K562 (cell line): ENCODE measurements around the gene MEP1B.

Source experiments
- FOS ChIP-seq: IDR thresholded peaks from 3 replicates; pipeline ENCODE4 v1.6.1; 2011; ENCODE audit not compliant: insufficient read length; ENCODE audit errors: extremely low read depth
- KDM1A ChIP-seq, 2 experiments: fragments of 450-650 bp; IDR thresholded peaks; 2 replicates each; pipeline ENCODE4 v1.6.1; 2016; ENCODE audit warnings: mild to moderate bottlenecking in 2 of 2
- KLF10 ChIP-seq: fragments of 250-450 bp; sonication (Bioruptor Pico); IDR thresholded peaks from 2 replicates; pipeline ENCODE4 v1.6.1; 2021; ENCODE audit warnings: matching md5 sums
- POLR2AphosphoS5 ChIP-seq: IDR thresholded peaks from 2 replicates; pipeline ENCODE4 v1.6.1; 2011; ENCODE audit warnings: mild to moderate bottlenecking, low read depth, low read length, moderate library complexity; ENCODE audit not compliant: control insufficient read depth, insufficient read depth
- RFX5 ChIP-seq: IDR thresholded peaks from 2 replicates; pipeline ENCODE4 v1.6.1; 2011; ENCODE audit warnings: low read depth, mild to moderate bottlenecking, improper control_type of control experiment, low read length
- TAF1 ChIP-seq: IDR thresholded peaks from 2 replicates; pipeline ENCODE4 v1.6.1; 2011; ENCODE audit warnings: mild to moderate bottlenecking, low read length, moderate library complexity; ENCODE audit not compliant: insufficient read depth, control insufficient read depth, severe bottlenecking; ENCODE audit errors: extremely low read depth
- TEAD4 ChIP-seq, 2 experiments: sonication (generic) in 1 of 2; formaldehyde crosslinking in 1 of 2; IDR thresholded peaks; 2 replicates each; pipeline versions ENCODE4 v1.6.1 to v1.8.0; 2012 to 2022; ENCODE audit warnings: borderline replicate concordance in 1 of 2, inconsistent platforms in 1 of 2, low read length in 1 of 2, mild to moderate bottlenecking in 1 of 2, missing genetic modification reagents in 1 of 2
- ZNF143 ChIP-seq: sonication (generic); formaldehyde crosslinking; IDR thresholded peaks from 2 replicates; pipeline ENCODE4 v1.9.0; 2022; ENCODE audit warnings: mild to moderate bottlenecking, missing genetic modification reagents
- ZNF175 ChIP-seq: fragments of 200-800 bp; sonication (Bioruptor generic); IDR thresholded peaks from 2 replicates; pipeline ENCODE4 v1.6.1; 2016; ENCODE audit warnings: low read depth, mild to moderate bottlenecking, missing genetic modification characterization, missing compliant biosample characterization
- TF ChIP-seq, protein P1 (sequence below), 3 experiments: IDR thresholded peaks in 2 of 3; conservative IDR thresholded peaks in 1 of 3; 2 replicates each; pipeline ENCODE4 v1.5.1; 2011 to 2012; ENCODE audit warnings: low read length in 3 of 3, mild to moderate bottlenecking in 3 of 3, control low read depth in 2 of 3, improper control_type of control experiment in 1 of 3, inconsistent platforms in 1 of 3, low read depth in 1 of 3, mixed read lengths in 1 of 3, moderate library complexity in 1 of 3; ENCODE audit not compliant: insufficient read depth in 2 of 3
- TF ChIP-seq, protein P2 (sequence below), 2 experiments: fragments of 450-650 bp; formaldehyde crosslinking in 1 of 2; IDR thresholded peaks; 2 replicates each; pipeline versions ENCODE4 v1.4.0 to v1.6.1; 2014 to 2020; ENCODE audit warnings: mild to moderate bottlenecking in 2 of 2, borderline replicate concordance in 1 of 2, low read depth in 1 of 2
- TF ChIP-seq, protein P3 (sequence below): fragments of 250-450 bp; sonication (Bioruptor Pico); IDR thresholded peaks from 2 replicates; pipeline ENCODE4 v1.8.0; 2021; ENCODE audit warnings: borderline replicate concordance, mild to moderate bottlenecking, moderate library complexity; ENCODE audit not compliant: poor library complexity, severe bottlenecking

DNA sequence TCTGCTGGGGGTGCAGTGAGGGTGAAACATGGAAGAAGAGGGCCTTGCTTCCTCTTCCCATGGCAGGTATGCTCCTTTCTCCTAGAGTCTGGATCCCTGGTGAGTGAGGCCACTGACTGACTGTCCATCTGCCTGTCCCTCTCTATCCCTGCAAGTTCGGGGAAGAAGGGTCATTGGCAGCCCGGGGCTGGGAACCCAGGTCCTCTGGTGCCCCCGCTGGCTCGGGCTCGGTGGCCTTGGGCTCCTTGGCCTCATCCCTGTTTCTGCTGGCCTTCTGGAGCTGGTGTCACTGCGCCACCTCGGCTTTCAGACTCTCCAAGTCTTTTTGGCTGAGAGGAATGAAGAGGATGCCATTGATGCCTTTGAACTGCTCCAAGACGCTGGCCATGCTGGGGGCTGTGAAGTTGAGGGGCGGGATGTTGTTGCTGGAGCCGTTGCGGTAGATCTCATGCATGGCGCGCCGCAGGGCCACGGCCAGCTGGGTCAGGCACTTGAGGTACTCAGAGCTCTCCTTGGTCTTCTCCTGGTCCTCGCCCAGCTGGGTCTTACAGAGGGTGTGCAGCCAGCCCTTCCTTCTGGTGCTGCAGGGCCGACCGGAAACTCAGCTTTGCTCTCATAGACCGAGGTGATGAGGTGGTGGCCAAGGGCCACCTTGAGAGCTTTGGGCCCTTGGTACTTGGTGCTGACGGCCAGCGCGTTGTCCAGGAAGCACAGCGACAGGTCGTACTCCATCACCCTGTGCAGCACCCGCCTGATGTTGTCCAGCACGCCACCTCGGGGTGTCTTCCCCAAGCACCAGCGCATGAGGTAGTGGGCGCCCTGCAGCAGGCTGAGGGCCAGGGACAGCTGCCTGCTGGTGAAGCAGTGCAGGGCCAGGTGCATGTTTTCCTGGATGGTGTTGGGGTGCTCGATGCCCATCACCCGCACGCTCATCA, 6.3 kb downstream of the MEP1B start:
- TF ChIP-seq, protein P1, sequence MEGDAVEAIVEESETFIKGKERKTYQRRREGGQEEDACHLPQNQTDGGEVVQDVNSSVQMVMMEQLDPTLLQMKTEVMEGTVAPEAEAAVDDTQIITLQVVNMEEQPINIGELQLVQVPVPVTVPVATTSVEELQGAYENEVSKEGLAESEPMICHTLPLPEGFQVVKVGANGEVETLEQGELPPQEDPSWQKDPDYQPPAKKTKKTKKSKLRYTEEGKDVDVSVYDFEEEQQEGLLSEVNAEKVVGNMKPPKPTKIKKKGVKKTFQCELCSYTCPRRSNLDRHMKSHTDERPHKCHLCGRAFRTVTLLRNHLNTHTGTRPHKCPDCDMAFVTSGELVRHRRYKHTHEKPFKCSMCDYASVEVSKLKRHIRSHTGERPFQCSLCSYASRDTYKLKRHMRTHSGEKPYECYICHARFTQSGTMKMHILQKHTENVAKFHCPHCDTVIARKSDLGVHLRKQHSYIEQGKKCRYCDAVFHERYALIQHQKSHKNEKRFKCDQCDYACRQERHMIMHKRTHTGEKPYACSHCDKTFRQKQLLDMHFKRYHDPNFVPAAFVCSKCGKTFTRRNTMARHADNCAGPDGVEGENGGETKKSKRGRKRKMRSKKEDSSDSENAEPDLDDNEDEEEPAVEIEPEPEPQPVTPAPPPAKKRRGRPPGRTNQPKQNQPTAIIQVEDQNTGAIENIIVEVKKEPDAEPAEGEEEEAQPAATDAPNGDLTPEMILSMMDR (IDR thresholded peaks at IDR 0.05 in 2 of 3, conservative IDR thresholded peaks at IDR 0.05 in 1 of 3; ENCODE audit: insufficient read depth in 2 of 3, low read depth in 1 of 3, low read length in 3 of 3) = no peak
- TF ChIP-seq POLR2AphosphoS5 = no peak
- TF ChIP-seq RFX5 = no peak
- TF ChIP-seq KLF10 = no peak
- no peak for TF ChIP-seq ZNF175 (CRISPR knock-in tag)
- no peak for TF ChIP-seq TAF1
- TF ChIP-seq ZNF143 (CRISPR knock-in tag) = no peak
- TF ChIP-seq TEAD4 (IDR thresholded peaks at IDR 0.05; ENCODE audit: low read length) = no peak
- no peak for TF ChIP-seq TEAD4 (CRISPR knock-in tag; IDR thresholded peaks at IDR 0.05; ENCODE audit: borderline replicate concordance)
- TF ChIP-seq, protein P2, sequence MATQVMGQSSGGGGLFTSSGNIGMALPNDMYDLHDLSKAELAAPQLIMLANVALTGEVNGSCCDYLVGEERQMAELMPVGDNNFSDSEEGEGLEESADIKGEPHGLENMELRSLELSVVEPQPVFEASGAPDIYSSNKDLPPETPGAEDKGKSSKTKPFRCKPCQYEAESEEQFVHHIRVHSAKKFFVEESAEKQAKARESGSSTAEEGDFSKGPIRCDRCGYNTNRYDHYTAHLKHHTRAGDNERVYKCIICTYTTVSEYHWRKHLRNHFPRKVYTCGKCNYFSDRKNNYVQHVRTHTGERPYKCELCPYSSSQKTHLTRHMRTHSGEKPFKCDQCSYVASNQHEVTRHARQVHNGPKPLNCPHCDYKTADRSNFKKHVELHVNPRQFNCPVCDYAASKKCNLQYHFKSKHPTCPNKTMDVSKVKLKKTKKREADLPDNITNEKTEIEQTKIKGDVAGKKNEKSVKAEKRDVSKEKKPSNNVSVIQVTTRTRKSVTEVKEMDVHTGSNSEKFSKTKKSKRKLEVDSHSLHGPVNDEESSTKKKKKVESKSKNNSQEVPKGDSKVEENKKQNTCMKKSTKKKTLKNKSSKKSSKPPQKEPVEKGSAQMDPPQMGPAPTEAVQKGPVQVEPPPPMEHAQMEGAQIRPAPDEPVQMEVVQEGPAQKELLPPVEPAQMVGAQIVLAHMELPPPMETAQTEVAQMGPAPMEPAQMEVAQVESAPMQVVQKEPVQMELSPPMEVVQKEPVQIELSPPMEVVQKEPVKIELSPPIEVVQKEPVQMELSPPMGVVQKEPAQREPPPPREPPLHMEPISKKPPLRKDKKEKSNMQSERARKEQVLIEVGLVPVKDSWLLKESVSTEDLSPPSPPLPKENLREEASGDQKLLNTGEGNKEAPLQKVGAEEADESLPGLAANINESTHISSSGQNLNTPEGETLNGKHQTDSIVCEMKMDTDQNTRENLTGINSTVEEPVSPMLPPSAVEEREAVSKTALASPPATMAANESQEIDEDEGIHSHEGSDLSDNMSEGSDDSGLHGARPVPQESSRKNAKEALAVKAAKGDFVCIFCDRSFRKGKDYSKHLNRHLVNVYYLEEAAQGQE (IDR thresholded peaks at IDR 0.05; ENCODE audit: borderline replicate concordance) = no peak
- TF ChIP-seq, protein P2 (CRISPR knock-in tag; IDR thresholded peaks at IDR 0.05; ENCODE audit: low read depth) = no peak
- TF ChIP-seq FOS = no peak
- TF ChIP-seq, protein P3, sequence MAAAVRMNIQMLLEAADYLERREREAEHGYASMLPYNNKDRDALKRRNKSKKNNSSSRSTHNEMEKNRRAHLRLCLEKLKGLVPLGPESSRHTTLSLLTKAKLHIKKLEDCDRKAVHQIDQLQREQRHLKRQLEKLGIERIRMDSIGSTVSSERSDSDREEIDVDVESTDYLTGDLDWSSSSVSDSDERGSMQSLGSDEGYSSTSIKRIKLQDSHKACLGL (CRISPR knock-in tag) = no peak
- TF ChIP-seq KDM1A (IDR thresholded peaks at IDR 0.05) = no peak
